Measurements from ENCODE around the gene HIRIP3.

GRCh38 chr16:30011714-30012504 lies 16.5 kb upstream of the HIRIP3 start:
- TF ChIP-seq RARB (CRISPR knock-in tag; IDR thresholded peaks at IDR 0.05) (no peak), ARNTL (CRISPR knock-in tag; IDR thresholded peaks at IDR 0.05; ENCODE audit: borderline replicate concordance, low read depth) (no peak), ESRRG (CRISPR knock-in tag; IDR thresholded peaks at IDR 0.05) (no peak)
